Glutamatergic neuron (in vitro differentiated cells): ENCODE results near the gene UBTD2. TPM values are rescaled to one million over a fixed set of nuclear protein-coding genes. Genes with fewer than 3 reads are reported as not detected.

ENCODE experiments used
- DNase-seq: peaks from one replicate; pipeline ENCODE4 v3.0.0; 2022
- H3K27ac Mint-ChIP-seq: one replicate; pipeline ENCODE4 v1.8.0; 2020; ENCODE audit warnings: mild to moderate bottlenecking, mixed read lengths, inconsistent platforms; ENCODE audit not compliant: unreplicated experiment
- H3K27me3 Mint-ChIP-seq: one replicate; pipeline ENCODE4 v1.8.0; 2020; ENCODE audit warnings: mild to moderate bottlenecking, moderate library complexity, mixed read lengths, inconsistent platforms; ENCODE audit not compliant: unreplicated experiment
- H3K36me3 Mint-ChIP-seq: one replicate; pipeline ENCODE4 v1.8.0; 2020; ENCODE audit warnings: mild to moderate bottlenecking, mixed read lengths, inconsistent platforms; ENCODE audit not compliant: unreplicated experiment
- H3K4me1 Mint-ChIP-seq: one replicate; pipeline ENCODE4 v1.8.0; 2020; ENCODE audit warnings: mild to moderate bottlenecking, low read depth, mixed read lengths, inconsistent platforms; ENCODE audit not compliant: unreplicated experiment
- H3K4me3 Mint-ChIP-seq: one replicate; pipeline ENCODE4 v1.8.0; 2020; ENCODE audit warnings: mild to moderate bottlenecking, mixed read lengths, inconsistent platforms; ENCODE audit not compliant: unreplicated experiment
- H3K9me3 Mint-ChIP-seq: one replicate; pipeline ENCODE4 v1.8.0; 2020; ENCODE audit warnings: mild to moderate bottlenecking, moderate library complexity, mixed read lengths, inconsistent platforms; ENCODE audit not compliant: unreplicated experiment
- CTCF ChIP-seq: fragments of 200-600 bp; sonication (generic); IDR thresholded peaks from one replicate; pipeline ENCODE4 v1.5.0; 2021; ENCODE audit not compliant: partially characterized antibody, unreplicated experiment
- total RNA-seq: library from RNA; stranded (reverse); fragmentation: NEBNext Ultra II Directional; extraction: Animal tissue kit (Norgen Biotek cat#: 25700); gene quantifications from one replicate; pipeline ENCODE4 v1.2.1, GENCODE V29; 2021; ENCODE audit not compliant: unreplicated experiment

The UBTD2 gene
- total RNA-seq, 1 donor from 2014 or later = 68.1 TPM

DNA sequence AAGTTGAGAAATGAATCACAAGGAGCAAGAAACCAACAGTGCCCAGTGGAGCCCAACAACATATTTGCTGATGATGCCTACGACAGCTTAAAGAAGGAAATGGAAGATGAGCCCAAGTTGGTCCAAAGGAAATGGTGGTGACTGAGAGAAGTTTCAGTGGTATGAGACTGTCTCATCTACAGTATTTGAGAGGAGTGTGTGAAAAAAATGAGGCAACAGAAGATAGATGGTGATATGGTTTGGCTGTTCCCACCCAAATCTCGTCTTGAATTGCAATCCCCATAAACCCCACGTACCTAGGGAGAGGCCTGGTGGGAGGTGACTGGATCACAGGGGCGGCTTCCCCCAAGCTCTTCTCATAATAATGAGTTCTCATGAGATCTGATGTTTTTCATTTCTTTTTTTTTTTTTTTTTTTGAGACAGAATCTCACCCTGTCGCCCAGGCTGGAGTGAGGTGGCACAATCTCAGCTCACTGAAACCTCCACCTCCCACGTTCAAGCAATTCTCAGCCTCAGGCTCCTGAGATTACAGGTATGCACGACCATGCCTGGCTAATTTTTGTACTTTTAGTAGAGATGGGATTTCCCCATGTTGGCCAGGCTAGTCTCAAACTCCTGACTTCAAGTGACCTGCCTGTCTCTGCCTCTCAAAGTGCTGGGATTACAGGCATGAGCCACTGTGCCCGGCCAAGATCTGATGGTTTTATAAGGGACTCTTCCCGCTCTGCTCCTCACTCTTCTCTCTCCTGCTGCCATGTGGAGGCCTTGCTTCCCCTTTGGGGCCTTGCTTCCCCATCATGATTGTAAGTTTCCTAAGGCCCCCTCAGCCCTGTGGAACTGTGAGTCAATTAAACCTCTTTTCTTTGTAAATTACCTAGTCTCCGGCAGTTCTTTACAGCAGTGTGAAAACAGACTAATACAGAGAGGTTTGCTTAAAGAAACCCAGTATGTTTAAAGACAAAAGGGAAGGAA, 59.4 kb downstream of the UBTD2 start:
- peak overlapping the region; percentile 90 for H3K27ac Mint-ChIP-seq
- H3K4me3 Mint-ChIP-seq = no peak overlapping the region
- TF ChIP-seq CTCF = no peak
- peaks cover 7% of the 10 kb centered on the region for H3K36me3 Mint-ChIP-seq
- H3K4me1 Mint-ChIP-seq = peaks cover 18% of the 10 kb centered on the region
- H3K27me3 Mint-ChIP-seq = peaks cover 1% of the 10 kb centered on the region
- peaks cover 5% of the 10 kb centered on the region for H3K9me3 Mint-ChIP-seq
- no peak for DNase-seq

DNA sequence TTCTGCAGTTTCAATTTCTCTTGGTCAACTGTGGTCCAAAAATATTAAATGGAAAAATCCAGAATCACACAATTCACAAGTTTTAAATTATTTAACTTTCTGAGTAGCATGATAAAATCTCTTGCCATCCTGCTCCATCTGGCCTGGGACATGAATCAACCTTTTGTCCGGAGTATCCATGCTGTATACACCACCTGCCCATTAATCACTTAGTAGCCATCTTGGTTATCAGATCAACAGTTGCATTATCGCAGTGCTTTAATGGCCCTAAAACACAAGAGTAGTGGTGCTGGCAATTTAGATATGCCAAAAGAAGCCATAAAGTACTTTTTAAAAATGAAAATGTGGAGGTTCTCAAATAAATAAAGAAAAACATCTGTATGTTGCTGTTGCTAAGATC, 64.3 kb downstream of the UBTD2 start:
- Mint-ChIP-seq H3K4me3 (no peak overlapping the region), H3K9me3 (peaks cover 3% of the 10 kb centered on the region), H3K4me1 (peaks cover 9% of the 10 kb centered on the region), H3K36me3 (peaks cover 15% of the 10 kb centered on the region), H3K27ac (no peak overlapping the region), H3K27me3 (peaks cover 5% of the 10 kb centered on the region)
- no peak for TF ChIP-seq CTCF
- DNase-seq = no peak

- TF ChIP-seq CTCF = no peak
- Mint-ChIP-seq H3K9me3 (peaks cover 3% of the 10 kb centered on the region), H3K4me1 (peaks cover 4% of the 10 kb centered on the region), H3K27me3 (peaks cover 4% of the 10 kb centered on the region), H3K4me3 (no peak overlapping the region), H3K27ac (no peak overlapping the region), H3K36me3 (peaks cover 18% of the 10 kb centered on the region)
- no peak for DNase-seq
Measured at GRCh38 chr5:172216345-172216744, 67.2 kb downstream of the UBTD2 start.

GRCh38 chr5:172213126-172213525, 70.4 kb downstream of the UBTD2 start:
- DNase-seq = no peak
- peaks cover 1% of the 10 kb centered on the region for H3K27me3 Mint-ChIP-seq
- peaks cover 5% of the 10 kb centered on the region for H3K36me3 Mint-ChIP-seq
- TF ChIP-seq CTCF = no peak
- H3K27ac Mint-ChIP-seq = no peak overlapping the region
- H3K4me1 Mint-ChIP-seq = peaks cover 7% of the 10 kb centered on the region
- no peaks in the 10 kb centered on the region for H3K9me3 Mint-ChIP-seq
- no peak overlapping the region for H3K4me3 Mint-ChIP-seq

DNA sequence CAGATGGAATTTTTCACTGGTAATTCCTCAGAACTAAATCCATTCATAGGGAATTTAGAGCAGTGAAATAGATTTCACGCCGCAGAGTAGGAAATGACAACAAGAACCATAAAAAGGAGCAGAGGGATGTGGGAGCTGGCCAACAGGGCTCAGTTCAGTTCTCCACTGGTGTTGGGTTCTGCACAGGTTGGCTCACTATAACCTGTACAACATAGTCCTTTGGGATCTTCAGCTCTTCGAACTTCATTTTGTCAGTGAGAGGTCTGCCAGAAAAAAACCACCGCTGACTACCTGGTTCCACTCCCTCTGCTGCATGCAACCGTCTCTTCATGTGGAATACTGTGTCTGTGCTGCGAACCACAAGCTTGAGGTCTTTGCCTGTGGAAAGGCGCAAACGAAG, 71.9 kb downstream of the UBTD2 start:
- no peaks in the 10 kb centered on the region for H3K9me3 Mint-ChIP-seq
- H3K27me3 Mint-ChIP-seq = no peaks in the 10 kb centered on the region
- TF ChIP-seq CTCF = no peak

More for the DNA sequence above, 71.9 kb downstream of the UBTD2 start:
- Mint-ChIP-seq H3K4me3 (no peak overlapping the region), H3K27ac (no peak overlapping the region), H3K36me3 (peaks cover 5% of the 10 kb centered on the region), H3K4me1 (peaks cover 7% of the 10 kb centered on the region)
- DNase-seq = no peak
